ENCODE data around the gene MGAT4B.

The MGAT4B gene

DNA sequence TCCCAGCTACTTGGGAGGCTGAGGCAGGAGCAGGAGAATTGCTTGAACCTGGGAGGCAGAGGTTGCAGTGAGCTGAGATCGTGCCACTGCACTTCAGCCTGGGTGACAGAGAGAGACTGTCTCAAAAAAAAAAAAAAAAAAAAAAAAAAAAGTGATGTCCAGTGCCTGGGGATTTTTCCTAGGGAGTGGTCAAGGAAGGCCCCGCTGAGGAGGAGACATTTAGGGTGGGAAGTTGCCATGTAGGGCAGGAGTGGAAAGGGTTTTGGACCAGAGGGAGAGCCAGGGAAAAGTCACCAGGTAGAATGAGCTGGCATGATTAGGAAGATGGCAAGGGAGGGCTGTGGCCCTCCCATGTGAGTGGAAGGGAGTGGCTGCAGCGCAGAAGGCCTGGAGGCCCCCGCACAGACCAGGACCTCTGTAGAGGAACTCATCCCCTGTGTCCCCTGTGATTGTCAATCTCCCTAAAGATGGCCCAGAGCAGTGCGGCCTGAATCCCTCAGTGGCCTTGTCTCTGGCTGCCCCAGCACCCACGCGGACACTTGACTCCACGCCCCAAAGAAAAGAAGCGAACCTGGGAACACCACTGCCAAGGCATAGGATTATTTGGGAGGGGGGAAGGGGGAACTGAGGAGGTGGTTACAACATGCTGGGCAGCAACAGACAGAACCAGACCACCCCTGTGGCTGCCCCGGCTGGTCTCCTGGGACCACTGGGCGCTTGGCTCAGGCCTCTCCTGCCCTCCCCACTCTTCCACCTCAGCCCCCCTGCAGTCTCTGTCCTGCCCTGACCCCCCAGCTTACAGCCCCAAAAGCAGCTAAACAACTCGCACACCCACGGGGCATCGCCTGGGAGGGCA, 11.5 kb upstream of the MGAT4B start:
- TF ChIP-seq EGR1 (IDR thresholded peaks at IDR 0.05) (no peak), TAF1 (IDR thresholded peaks at IDR 0.05; ENCODE audit: low read depth) (no peak), USF1 (IDR thresholded peaks at IDR 0.05) (no peak), YY1 (IDR thresholded peaks at IDR 0.05; ENCODE audit: low read depth) (no peak), NFIC (IDR thresholded peaks at IDR 0.05) (no peak), CEBPB (IDR thresholded peaks at IDR 0.05) (no peak), TEAD4 (IDR thresholded peaks at IDR 0.05) (no peak), EP300 (IDR thresholded peaks at IDR 0.05; ENCODE audit: borderline replicate concordance) (no peak), RAD21 (IDR thresholded peaks at IDR 0.05; ENCODE audit: low read depth) (no peak), TCF12 (IDR thresholded peaks at IDR 0.05; ENCODE audit: low read depth) (no peak), FOXM1 (IDR thresholded peaks at IDR 0.05; ENCODE audit: borderline replicate concordance, low read depth) (no peak), CREB1 (IDR thresholded peaks at IDR 0.05; ENCODE audit: low read depth) (no peak), ZBTB7A (IDR thresholded peaks at IDR 0.05; ENCODE audit: low read depth) (no peak)
- TF ChIP-seq, protein P1, sequence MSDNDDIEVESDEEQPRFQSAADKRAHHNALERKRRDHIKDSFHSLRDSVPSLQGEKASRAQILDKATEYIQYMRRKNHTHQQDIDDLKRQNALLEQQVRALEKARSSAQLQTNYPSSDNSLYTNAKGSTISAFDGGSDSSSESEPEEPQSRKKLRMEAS (IDR thresholded peaks at IDR 0.05), result no peak
- TF ChIP-seq, protein P2, sequence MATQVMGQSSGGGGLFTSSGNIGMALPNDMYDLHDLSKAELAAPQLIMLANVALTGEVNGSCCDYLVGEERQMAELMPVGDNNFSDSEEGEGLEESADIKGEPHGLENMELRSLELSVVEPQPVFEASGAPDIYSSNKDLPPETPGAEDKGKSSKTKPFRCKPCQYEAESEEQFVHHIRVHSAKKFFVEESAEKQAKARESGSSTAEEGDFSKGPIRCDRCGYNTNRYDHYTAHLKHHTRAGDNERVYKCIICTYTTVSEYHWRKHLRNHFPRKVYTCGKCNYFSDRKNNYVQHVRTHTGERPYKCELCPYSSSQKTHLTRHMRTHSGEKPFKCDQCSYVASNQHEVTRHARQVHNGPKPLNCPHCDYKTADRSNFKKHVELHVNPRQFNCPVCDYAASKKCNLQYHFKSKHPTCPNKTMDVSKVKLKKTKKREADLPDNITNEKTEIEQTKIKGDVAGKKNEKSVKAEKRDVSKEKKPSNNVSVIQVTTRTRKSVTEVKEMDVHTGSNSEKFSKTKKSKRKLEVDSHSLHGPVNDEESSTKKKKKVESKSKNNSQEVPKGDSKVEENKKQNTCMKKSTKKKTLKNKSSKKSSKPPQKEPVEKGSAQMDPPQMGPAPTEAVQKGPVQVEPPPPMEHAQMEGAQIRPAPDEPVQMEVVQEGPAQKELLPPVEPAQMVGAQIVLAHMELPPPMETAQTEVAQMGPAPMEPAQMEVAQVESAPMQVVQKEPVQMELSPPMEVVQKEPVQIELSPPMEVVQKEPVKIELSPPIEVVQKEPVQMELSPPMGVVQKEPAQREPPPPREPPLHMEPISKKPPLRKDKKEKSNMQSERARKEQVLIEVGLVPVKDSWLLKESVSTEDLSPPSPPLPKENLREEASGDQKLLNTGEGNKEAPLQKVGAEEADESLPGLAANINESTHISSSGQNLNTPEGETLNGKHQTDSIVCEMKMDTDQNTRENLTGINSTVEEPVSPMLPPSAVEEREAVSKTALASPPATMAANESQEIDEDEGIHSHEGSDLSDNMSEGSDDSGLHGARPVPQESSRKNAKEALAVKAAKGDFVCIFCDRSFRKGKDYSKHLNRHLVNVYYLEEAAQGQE (IDR thresholded peaks at IDR 0.05; ENCODE audit: low read depth), result no peak

DNA sequence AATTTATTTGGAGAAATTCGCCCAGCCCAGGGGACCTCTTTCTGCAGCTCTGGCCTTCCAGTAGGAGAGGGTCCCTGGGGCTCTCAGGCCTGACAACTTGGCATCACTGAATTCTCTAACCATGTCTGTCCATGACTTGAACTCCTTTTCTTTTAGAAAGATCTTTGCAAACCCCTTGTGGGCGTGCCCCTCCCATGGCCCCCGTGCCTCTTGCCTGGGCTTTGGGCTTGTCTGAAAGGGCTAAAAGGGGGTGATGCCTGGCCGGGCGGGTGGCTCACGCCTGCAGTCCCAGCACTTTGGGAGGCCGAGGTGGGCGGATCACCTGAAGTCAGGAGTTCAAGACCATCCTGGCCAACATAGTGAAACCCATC, 10.8 kb upstream of the MGAT4B start:
- TF ChIP-seq EGR1 (IDR thresholded peaks at IDR 0.05) (no peak), TAF1 (IDR thresholded peaks at IDR 0.05; ENCODE audit: low read depth) (no peak), TEAD4 (IDR thresholded peaks at IDR 0.05) (no peak), USF1 (IDR thresholded peaks at IDR 0.05) (no peak), EP300 (IDR thresholded peaks at IDR 0.05; ENCODE audit: borderline replicate concordance) (no peak), RAD21 (IDR thresholded peaks at IDR 0.05; ENCODE audit: low read depth) (no peak)

GRCh38 chr5:179816796-179817469, 10.3 kb upstream of the MGAT4B start:
- TF ChIP-seq EP300 (IDR thresholded peaks at IDR 0.05; ENCODE audit: borderline replicate concordance), result no peak
- TF ChIP-seq, protein P1 (IDR thresholded peaks at IDR 0.05), result no peak
- no peak for TF ChIP-seq FOXM1 (IDR thresholded peaks at IDR 0.05; ENCODE audit: borderline replicate concordance, low read depth)
- TF ChIP-seq CEBPB (IDR thresholded peaks at IDR 0.05), result no peak
- no peak for TF ChIP-seq USF1 (IDR thresholded peaks at IDR 0.05)
- TF ChIP-seq, protein P2 (IDR thresholded peaks at IDR 0.05; ENCODE audit: low read depth), result no peak
- no peak for TF ChIP-seq TAF1 (IDR thresholded peaks at IDR 0.05; ENCODE audit: low read depth)
- TF ChIP-seq RAD21 (IDR thresholded peaks at IDR 0.05; ENCODE audit: low read depth), result no peak

GRCh38 chr5:179816401-179816795, 9.7 kb upstream of the MGAT4B start:
- no peak for TF ChIP-seq TAF1 (IDR thresholded peaks at IDR 0.05; ENCODE audit: low read depth)
- TF ChIP-seq, protein P1 (IDR thresholded peaks at IDR 0.05), result no peak
- TF ChIP-seq, protein P2 (IDR thresholded peaks at IDR 0.05; ENCODE audit: low read depth), result no peak
- no peak for TF ChIP-seq ZBTB7A (IDR thresholded peaks at IDR 0.05; ENCODE audit: low read depth)
- no peak for TF ChIP-seq EP300 (IDR thresholded peaks at IDR 0.05; ENCODE audit: borderline replicate concordance)
- TF ChIP-seq USF1 (IDR thresholded peaks at IDR 0.05), result no peak
- no peak for TF ChIP-seq NFIC (IDR thresholded peaks at IDR 0.05)
- TF ChIP-seq RAD21 (IDR thresholded peaks at IDR 0.05; ENCODE audit: low read depth), result no peak
- TF ChIP-seq TCF12 (IDR thresholded peaks at IDR 0.05; ENCODE audit: low read depth), result no peak
- TF ChIP-seq CREB1 (IDR thresholded peaks at IDR 0.05; ENCODE audit: low read depth), result no peak
- TF ChIP-seq YY1 (IDR thresholded peaks at IDR 0.05; ENCODE audit: low read depth), result no peak
- no peak for TF ChIP-seq TEAD4 (IDR thresholded peaks at IDR 0.05)
- TF ChIP-seq FOXM1 (IDR thresholded peaks at IDR 0.05; ENCODE audit: borderline replicate concordance, low read depth), result no peak
- no peak for TF ChIP-seq EGR1 (IDR thresholded peaks at IDR 0.05)
- no peak for TF ChIP-seq CEBPB (IDR thresholded peaks at IDR 0.05)
